WTC11 (cell line): Measurements from ENCODE around the gene STX4. TPM values are rescaled to one million over a fixed set of nuclear protein-coding genes. Genes with fewer than 3 reads are reported as not detected.
A peak's percentile ranks its signal among the peaks of the same experiment; 100 is the strongest.

Source experiments
- ATAC-seq: fragments of 200-7000 bp; cut with Tn5 transposase; 2 replicates; pipeline ENCODE4 v1.10.0; 2021; ENCODE audit warnings: mild to moderate bottlenecking, moderate library complexity
- CTCF ChIA-PET: fragments of 300-600 bp; sonication (Branson Sonifier 250); formaldehyde crosslinking; loops from one replicate; lab custom pipeline; 2021; ENCODE audit warnings: antibody characterized with exemption; lab: Charles Lee
- POLR2A ChIA-PET: fragments of 350-600 bp; sonication (Branson Sonifier 250); formaldehyde crosslinking; loops from one replicate; lab custom pipeline; 2021; ENCODE audit warnings: antibody characterized with exemption; lab: Charles Lee
- DNase-seq: peaks from one replicate; pipeline ENCODE4 v3.0.0; 2021; ENCODE audit warnings: low spot score
- H3K27ac Mint-ChIP-seq: 2 replicates; pipeline ENCODE4 v1.8.0; 2021; ENCODE audit warnings: mixed read lengths
- H3K27me3 Mint-ChIP-seq: 2 replicates; pipeline ENCODE4 v1.8.0; 2021; ENCODE audit warnings: low read depth, mild to moderate bottlenecking, moderate library complexity, mixed read lengths
- H3K36me3 Mint-ChIP-seq: 2 replicates; pipeline ENCODE4 v1.8.0; 2021; ENCODE audit warnings: mixed read lengths
- H3K4me1 Mint-ChIP-seq: 2 replicates; pipeline ENCODE4 v1.8.0; 2022; ENCODE audit warnings: mixed read lengths
- H3K4me3 Mint-ChIP-seq: 2 replicates; pipeline ENCODE4 v1.8.0; 2021; ENCODE audit warnings: mild to moderate bottlenecking, moderate library complexity, mixed read lengths
- H3K9me3 Mint-ChIP-seq: 2 replicates; pipeline ENCODE4 v1.8.0; 2021; ENCODE audit warnings: mixed read lengths
- AR ChIP-seq: fragments of 250-450 bp; sonication (Bioruptor Pico); IDR thresholded peaks from 2 replicates; pipeline ENCODE4 v1.9.0; 2021; ENCODE audit warnings: mild to moderate bottlenecking
- E2F1 ChIP-seq: sonication (generic); formaldehyde crosslinking; IDR thresholded peaks from 2 replicates; pipeline ENCODE4 v1.8.0; 2022; ENCODE audit warnings: mild to moderate bottlenecking, missing genetic modification reagents
- EMX1 ChIP-seq: fragments of 250-450 bp; sonication (Bioruptor Pico); IDR thresholded peaks from 2 replicates; pipeline ENCODE4 v1.8.0; 2021; ENCODE audit warnings: mild to moderate bottlenecking
- FOXJ3 ChIP-seq: sonication (generic); formaldehyde crosslinking; IDR thresholded peaks from 2 replicates; pipeline ENCODE4 v1.9.0; 2021; ENCODE audit warnings: missing genetic modification reagents, mild to moderate bottlenecking, borderline replicate concordance
- GRHL2 ChIP-seq: fragments of 250-450 bp; sonication (Bioruptor Pico); IDR thresholded peaks from 2 replicates; pipeline ENCODE4 v1.8.0; 2022; ENCODE audit warnings: mild to moderate bottlenecking, moderate library complexity; ENCODE audit not compliant: insufficient replicate concordance, severe bottlenecking
- HMGXB4 ChIP-seq: sonication (generic); formaldehyde crosslinking; IDR thresholded peaks from 2 replicates; pipeline ENCODE4 v1.8.1; 2023; ENCODE audit warnings: mild to moderate bottlenecking, moderate library complexity, missing genetic modification reagents
- JAZF1 ChIP-seq: fragments of 250-450 bp; sonication (Bioruptor Pico); IDR thresholded peaks from 2 replicates; pipeline ENCODE4 v1.9.0; 2021; ENCODE audit warnings: moderate library complexity, mild to moderate bottlenecking, inconsistent platforms
- KAT7 ChIP-seq: sonication (generic); formaldehyde crosslinking; IDR thresholded peaks from 2 replicates; pipeline ENCODE4 v1.8.1; 2023; ENCODE audit warnings: missing genetic modification reagents, mild to moderate bottlenecking, borderline replicate concordance
- MYBL2 ChIP-seq: sonication (generic); formaldehyde crosslinking; IDR thresholded peaks from 2 replicates; pipeline ENCODE4 v1.8.1; 2023; ENCODE audit warnings: mild to moderate bottlenecking, moderate library complexity, missing genetic modification reagents
- NR2C2 ChIP-seq: sonication (generic); formaldehyde crosslinking; IDR thresholded peaks from 2 replicates; pipeline ENCODE4 v1.8.0; 2022; ENCODE audit warnings: mild to moderate bottlenecking, missing genetic modification reagents
- STAT6 ChIP-seq: sonication (generic); formaldehyde crosslinking; conservative IDR thresholded peaks from 2 replicates; pipeline ENCODE4 v1.8.1; 2023; ENCODE audit warnings: mild to moderate bottlenecking, low read depth, missing genetic modification reagents, moderate library complexity
- USF1 ChIP-seq: sonication (generic); formaldehyde crosslinking; IDR thresholded peaks from 2 replicates; pipeline ENCODE4 v1.8.0; 2022; ENCODE audit warnings: mild to moderate bottlenecking, missing genetic modification reagents
- ZNF416 ChIP-seq: fragments of 250-450 bp; sonication (Bioruptor Pico); IDR thresholded peaks from 2 replicates; pipeline ENCODE4 v1.9.0; 2021; ENCODE audit warnings: mild to moderate bottlenecking, inconsistent platforms
- ZNF532 ChIP-seq: fragments of 250-450 bp; sonication (Bioruptor Pico); IDR thresholded peaks from 2 replicates; pipeline ENCODE4 v1.9.0; 2021; ENCODE audit warnings: mild to moderate bottlenecking, borderline replicate concordance
- total RNA-seq: library from RNA; stranded (reverse); gene quantifications from 3 replicates; pipeline ENCODE4 v1.2.3, GENCODE V29; 2021
- TF ChIP-seq, protein P1 (sequence below): fragments of 250-450 bp; sonication (Bioruptor Pico); IDR thresholded peaks from 2 replicates; pipeline ENCODE4 v1.9.0; 2021; ENCODE audit warnings: mild to moderate bottlenecking

STX4 gene
- total RNA-seq, 1 experiment from 2014 or later, result 38.4 TPM

DNA sequence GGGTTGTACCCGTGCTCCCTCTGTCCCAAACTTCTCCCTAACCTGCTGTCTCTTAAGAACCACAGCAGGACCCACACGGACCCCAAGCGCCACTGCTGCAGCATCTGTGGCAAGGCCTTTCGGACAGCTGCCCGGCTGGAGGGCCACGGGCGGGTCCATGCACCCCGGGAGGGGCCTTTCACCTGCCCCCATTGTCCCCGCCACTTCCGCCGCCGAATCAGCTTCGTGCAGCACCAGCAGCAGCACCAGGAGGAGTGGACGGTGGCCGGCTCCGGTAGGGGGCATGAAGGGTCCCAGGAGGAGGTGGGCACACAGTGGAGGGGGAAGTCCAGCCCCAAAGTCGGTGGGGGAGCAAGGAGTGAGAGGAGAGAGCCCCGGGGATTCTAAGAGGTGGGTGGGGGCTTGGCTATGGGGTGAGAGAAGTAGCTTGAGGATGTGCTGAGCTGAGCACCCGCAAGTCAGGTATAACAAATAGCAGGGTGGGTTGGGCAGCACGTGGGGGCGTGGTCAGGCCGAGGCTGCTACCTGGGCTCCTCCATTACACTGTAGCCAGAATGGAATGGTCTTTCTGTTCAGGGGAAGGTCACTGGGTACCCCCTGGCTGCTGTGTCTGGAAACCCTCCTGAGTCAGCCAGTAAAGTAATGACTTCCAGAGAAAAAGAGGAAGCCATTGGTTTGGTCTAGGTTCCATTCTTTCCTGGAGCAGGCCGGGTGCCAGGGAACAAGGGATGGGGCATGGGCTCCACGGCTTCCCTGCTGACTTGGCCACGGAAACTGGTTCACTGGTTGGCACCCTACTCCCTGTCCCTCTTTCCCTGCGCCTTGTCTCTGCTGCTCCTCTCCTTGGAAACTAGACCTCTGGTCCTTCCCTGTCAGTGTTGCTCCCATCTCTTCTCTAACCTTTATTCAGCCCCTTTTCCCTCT, 48.3 kb downstream of the STX4 start (continued):
- TF ChIP-seq ZNF532 (CRISPR knock-in tag) (no peak), NR2C2 (CRISPR knock-in tag) (no peak), MYBL2 (CRISPR knock-in tag) (no peak), STAT6 (no peak), E2F1 (CRISPR knock-in tag) (no peak), KAT7 (no peak)

DNA sequence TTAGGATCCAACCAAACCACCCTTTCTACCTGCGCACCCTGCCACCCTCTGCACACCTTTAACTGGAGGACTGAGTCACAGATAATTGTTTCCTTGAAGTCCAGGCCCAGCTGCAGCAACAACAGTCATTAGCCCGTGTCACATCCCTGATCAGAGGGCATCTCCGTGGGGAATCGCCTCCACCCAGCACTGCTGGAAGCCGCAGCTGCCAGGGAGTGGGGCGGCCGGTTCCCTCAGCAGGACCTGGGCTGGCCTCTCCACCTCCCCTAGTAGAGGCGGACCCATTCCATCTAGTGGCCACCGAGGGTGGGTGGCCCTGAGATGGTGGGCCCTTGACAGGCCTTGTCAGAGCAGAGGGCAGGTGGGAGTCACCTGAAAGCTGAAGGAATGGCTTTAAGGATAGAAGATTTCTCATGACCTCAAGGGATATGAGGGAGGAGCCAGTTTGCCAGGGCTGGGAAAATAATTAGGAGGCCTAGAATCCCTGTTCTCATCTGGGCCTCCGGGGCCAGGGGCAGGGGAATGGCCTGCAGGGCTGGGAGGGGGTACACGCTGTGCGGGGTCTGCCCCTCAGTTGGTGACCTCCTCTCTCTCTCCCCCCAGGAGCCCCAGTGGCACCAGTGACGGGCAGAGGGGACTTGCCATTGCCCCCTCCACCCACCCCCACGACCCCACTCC, 49.1 kb downstream of the STX4 start:
- Mint-ChIP-seq H3K4me3 (no peak overlapping the region), H3K27me3 (no peaks in the 10 kb centered on the region), H3K9me3 (no peaks in the 10 kb centered on the region), H3K36me3 (peaks cover 29% of the 10 kb centered on the region), H3K27ac (peak overlapping the region; percentile 74), H3K4me1 (no peaks in the 10 kb centered on the region)
- ATAC-seq, result no peak
- TF ChIP-seq HMGXB4 (no peak), EMX1 (CRISPR knock-in tag) (no peak), JAZF1 (CRISPR knock-in tag) (no peak), AR (CRISPR knock-in tag) (no peak), ZNF416 (CRISPR knock-in tag) (no peak), FOXJ3 (no peak), USF1 (CRISPR knock-in tag) (no peak), GRHL2 (CRISPR knock-in tag) (no peak)
- TF ChIP-seq, protein P1, sequence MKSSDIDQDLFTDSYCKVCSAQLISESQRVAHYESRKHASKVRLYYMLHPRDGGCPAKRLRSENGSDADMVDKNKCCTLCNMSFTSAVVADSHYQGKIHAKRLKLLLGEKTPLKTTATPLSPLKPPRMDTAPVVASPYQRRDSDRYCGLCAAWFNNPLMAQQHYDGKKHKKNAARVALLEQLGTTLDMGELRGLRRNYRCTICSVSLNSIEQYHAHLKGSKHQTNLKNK (CRISPR knock-in tag), result no peak
- ChIA-PET CTCF (interaction anchor here (1.0 kb wide), 1 partner anchor 35 kb away, joined by 3 read pairs; the partner anchor contains the start of gene KAT8), POLR2A (no interaction called here)
- no peak for DNase-seq
